GM19193 (cell line): Measurements from ENCODE around the gene NGDN.

Experiments
- POLR2A ChIP-seq: IDR thresholded peaks from 4 replicates; pipeline ENCODE4 v1.6.1; 2011; ENCODE audit not compliant: insufficient read depth, insufficient read length; ENCODE audit errors: extremely low read depth

The NGDN gene

DNA sequence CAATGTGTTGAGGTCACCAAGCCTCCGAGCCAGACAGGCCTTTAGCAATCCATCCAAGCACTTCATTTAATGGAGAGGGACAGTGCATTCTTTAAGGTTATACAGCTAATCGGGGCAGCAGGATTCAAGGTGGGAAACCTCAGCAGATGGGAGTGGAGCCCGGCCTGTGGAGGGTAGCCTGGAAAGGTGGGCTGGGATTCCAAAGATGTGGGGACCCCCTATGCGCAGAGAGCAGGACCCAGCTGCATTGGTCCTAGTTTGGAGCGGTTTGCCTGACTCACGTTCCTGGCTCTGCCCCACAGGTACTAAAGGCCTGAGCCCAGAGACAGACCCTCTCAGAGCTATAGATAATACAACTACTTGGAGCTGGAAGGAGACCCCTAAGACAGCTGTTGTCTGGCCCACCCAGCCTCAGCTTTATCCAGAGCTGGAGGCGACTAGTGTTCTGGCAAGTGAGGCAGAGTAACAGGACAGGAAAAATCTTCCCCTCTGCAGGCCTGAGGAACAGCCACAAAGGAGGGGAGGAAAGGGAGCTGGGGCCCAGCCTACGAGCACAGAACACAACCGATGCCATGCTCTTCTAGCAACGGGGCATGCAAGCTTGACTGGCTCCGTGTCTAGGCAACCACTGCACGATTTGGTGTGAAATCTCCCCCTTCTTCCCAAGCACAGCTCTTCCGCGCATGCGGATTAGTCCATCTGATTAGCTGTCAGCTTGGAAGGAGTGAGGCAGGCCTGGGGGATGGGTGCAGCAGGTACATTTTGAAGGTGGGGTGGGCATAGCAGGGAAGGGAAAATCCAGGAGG, 33.0 kb upstream of the NGDN start:
- TF ChIP-seq POLR2A: no peak

DNA sequence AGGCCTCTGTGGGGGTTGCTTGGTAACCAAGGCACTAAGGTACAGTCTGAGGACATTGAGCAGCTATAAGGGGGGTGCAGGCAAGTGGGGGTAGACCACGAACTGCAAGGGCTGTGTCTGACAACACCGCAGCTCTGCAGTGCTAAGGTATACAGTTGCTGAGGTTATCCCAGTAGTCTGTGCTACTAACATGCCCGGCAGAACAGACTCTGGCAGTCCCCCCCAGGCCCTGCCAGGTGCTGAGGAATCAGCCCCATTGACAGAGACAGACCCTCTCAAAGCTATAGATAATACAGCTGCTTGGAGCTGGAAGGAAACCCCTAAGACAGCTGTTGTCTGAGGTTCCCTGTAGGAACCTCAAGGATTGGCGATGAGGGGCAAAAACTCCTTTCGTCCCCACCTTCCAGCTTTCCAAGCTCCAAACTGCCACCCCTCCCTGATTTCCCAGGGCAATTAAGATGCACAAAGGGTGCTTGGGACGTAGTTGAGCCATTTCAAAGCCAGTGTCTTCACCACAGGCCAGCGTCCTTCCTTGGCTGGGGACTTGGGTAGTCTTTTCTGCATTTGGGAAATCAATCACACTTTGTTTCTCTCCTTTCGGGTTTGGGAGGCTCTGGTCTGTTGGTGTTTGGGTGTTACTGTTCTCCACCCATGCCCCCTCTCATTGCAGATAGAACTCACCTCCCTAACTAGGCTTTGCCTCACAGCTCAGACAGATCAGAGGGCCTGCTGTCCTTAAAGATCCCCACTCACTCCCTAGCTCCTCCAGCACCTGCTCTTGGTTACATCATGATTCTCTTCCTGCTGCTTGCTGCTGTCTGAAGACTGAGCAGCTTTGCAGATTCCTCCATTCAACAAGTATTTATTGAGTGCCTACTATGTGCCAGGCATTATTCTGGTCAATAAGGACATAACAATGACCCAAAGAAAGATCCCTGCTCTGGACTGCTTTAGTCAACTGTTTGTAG, 32.1 kb upstream of the NGDN start:
- no peak for TF ChIP-seq POLR2A

DNA sequence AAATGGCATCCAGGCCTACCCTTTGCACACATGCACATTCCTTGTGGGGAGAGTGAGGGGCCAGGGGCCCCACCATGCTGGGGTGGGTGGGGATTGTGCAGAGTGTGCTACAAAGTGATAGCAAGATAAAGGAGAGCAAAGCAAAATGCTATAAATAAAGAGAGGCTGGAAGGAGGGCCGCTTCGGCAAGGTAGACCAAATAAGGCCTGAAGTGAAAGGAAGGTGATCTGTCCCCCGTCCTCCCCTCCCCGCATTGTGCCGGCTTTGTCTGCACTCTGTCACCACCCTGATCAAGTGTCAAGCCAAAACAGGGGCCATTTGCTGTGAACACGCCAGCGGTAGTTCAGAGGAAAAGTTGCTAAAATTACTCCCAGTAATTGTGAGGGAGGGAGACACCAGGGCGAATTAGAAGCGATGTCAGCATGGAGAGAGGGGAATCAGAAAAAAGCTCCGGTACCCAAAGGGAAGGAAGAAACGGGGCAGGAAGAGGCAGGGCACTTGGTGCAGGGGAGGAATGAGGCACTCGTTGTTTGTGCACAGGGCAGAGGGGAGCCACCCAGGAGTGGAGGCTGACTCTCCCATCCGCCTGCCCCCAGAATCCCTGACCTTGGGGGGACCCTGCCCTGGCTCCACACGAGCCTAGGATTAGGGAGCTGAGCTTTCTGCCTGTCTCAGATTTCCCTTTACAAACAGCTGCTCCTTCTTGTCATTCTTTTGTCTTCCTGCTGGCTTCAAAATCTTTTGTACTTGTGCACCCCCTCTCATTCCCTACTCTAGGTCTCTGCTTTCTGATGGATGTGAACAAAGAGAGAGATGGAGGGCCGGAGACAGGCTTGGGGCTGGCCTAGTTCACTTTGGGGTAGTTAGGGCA, 31.2 kb upstream of the NGDN start:
- no peak for TF ChIP-seq POLR2A

DNA sequence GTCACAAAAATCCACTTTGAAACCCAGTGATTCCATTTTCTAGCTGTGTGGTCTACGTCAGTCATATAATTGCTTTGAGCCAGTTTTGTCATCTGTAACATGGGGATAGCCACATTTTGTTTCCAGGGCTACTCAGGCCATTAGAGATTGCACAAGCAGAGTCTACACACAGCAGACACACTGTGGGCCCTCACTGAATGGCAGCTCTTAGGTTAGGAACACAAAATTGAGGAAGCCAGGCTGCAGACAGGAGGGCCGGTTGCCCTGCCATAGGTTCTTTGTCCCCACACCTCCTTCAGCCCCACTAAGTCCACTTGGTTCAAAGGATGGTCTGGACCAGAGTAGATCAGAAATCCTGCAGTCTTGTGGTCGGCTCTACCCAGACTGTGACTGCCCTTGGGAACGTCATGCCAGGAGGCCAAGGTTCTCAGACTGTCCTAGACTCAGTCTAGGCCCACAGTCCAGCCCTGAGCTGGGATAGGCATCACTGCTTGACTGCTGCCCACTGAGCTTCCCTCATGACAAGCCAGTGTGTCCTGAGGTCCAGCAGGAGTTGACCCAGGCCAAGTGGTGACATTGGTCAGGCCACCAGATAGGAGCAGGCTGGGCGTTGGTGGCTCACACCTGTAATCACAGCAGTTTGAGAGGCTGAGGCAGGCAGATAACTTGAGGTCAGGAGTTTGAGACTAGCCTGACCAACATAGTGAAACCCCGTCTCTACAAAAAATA, 30.2 kb upstream of the NGDN start:
- TF ChIP-seq POLR2A: no peak

DNA sequence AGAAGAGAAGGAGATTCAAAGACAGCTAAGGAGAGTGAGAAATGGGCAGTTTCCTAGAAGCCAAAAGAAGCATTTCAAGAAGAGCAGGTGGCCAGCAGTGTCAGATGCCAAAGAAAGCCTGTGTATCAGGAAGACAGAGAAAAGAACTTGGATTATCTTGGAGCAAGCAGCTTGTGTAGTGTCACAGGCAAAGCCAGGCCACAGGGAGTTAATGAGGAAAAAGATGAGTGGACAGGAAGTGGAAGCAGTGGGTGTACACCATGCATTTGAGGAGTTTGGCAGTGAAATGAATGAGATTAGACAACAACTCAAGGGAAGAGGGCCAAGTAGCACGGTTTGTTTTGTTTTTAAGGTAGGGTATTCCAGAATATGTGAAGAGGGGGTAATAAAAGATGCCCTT, 28.4 kb upstream of the NGDN start:
- no peak for TF ChIP-seq POLR2A

DNA sequence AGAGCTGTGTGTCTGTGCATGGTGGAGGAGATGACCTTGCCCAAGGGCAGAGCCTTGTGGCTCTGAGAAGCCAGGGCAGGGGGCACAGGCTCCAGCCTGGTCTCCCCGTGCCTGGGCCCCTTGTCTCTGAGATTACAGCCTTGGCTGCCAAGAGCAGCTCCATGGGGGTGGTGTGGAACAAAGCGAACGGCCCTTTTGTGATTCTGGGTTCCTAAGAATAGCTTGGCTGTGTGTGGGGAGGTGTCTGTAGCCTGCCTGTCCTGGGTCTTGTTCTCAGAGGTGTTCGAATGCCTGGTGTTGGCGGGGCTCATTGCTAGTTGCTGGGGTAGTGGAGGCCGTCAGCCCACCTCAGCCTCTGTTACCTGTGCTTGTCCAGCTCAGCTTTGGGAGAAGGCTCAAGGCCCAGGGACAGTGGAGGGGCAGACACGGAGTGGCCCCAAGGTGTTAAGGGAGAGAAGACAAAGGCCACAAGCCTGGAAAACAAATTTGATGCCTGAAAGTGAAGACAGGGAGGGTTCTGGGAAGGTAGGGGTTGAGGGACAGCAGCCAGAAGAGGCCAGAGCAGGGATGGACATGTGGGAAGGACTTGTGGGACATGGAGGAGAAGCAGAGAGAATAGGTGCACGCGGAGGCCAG, 26.7 kb upstream of the NGDN start:
- no peak for TF ChIP-seq POLR2A

DNA sequence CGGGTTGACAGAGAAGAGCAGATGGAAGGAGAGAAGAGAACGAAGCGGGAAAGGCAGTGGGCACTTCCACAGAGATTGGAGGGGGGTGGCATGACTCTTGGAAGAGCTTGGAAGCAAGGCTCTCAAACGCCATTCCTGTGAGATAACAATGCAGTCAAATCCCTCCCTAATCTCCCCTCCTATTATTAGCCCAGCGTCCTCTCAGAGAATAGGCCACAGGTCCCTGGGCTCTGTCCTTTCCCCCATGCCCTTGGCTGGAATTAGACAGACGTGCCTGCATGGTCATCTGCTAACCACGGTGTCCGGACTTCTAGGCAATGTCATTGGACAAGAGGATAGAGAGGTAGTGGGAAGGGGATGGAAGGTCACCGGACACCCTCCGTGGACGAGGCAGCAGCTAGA, 26.1 kb upstream of the NGDN start:
- no peak for TF ChIP-seq POLR2A

DNA sequence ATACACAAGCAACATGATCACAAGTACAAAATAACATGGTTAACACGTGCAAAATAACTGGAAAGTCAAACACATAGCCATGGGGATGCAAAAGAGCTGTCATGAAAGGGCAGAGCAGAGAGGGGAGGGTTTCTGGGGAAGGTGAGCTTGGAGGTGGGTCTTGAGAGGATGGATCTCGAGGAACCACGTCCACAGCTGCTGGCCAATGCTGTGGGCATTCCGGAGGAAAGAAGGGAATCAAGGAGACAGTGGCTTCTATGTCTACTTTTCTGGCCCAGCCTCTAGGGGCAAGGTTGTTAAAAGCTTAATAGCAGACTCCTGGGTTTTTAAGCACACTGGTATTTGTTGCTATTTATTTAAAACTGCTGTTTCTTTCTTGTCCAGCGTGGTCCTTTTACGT, 25.6 kb upstream of the NGDN start:
- TF ChIP-seq POLR2A: no peak

DNA sequence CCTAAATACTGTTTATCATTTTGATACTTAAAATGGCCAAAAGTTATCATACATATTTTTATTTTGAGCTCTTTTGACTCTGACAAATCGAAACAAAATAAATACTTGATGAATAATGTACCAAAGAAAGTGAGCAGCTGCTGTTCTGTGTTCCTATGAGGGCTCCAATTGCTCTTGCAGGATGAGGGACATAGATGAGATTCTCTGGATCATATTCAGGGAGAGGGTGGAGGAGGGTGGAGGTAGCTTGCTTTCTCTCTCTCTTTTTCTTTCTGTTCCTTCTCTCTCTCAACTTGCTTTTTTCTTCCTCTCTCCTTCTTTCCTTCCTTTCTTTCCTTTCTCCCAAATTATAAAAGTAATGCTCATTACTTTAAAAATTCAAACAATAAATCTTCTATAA, 25.2 kb upstream of the NGDN start:
- no peak for TF ChIP-seq POLR2A

DNA sequence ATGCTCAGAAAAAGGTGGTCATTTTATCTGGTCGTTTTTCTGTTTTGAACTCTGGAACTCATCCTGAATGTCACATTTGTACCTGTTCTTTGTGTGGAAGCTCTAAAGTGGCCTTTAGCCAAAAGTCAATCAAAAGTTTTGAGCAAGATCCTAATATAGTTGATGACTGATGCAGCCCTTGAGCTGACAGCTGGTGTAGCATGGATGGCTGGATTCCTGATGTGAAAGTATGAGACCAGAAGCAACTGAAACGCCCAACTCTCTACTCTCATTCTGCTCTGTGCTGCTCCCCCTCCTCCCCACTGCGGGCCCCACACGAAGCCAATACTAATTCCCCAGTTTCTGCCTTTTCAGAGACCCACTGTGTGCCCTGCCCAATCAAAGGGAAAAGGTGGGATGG, 23.7 kb upstream of the NGDN start:
- TF ChIP-seq POLR2A: no peak

DNA sequence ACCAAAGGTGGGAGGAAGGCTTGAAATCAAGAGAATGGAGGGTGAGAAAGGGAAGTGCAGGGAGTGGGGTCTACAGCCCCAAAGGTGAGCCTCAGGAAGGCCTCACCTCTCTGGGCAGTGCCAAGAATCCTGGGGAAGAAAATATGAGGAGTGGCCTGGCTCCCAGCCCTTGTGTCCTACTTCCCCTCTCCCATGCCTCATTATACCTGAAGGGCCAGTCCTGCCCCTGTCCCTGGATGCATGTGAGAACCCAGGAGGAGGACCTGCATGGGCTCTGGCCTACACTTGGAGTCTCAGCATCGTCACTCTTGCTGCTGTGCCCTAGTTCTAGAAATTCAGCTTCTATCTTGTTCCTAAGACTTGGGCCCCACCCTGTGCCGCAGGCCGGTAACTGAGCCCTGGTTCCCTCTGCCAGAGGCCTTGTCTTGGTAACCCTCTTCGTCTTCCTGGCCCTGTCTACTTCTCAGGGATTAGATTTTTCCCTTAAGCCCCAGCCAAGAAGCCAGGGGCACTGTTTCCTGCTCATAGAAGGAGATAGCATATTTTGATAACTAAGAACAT, 23.1 kb upstream of the NGDN start:
- TF ChIP-seq POLR2A: no peak

DNA sequence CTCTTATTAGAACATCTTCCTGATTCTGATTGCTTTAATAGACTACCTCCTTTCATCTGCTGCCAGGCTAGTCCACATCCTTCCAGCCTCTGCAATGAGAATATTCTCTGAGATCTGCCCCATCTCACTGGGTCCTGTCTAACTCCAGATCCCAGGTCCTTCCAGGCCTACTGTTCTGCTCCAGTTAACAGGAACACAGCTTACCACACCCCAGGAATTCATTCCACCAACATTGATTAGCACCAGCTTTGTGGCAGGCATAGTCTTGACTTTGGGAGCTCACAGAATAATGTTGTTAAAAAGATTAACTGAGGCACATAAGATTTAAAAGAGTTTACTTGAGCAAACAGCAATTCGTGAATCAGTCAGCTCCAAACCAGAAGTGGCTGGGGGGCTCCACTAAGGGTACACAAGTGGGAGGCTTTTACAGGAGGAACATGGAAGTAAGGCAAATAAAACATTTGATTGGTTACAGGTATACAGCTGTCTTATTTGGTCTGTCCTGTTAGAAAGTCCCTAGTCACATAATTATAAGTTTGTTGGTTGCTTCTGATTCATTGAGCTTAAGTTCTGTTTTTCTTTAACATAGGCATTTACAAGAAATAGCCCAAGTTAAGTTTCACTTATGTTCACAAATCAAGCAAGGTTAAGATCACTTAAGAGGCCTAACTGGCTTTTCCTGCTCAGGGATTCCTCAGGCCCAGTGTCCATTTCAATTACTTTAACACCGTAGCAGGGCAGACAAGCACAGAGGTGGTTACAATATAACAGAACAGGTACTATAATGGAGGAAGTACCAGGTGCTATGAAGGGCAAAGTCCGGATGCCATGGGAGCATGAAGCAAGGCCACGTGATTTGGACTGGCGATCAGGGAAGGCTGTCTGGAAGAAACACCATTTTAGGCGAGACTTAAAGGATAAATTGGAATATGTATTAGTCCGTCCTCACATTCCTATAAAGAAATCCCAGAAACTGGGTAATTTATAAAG, 21.8 kb upstream of the NGDN start:
- TF ChIP-seq POLR2A: no peak

DNA sequence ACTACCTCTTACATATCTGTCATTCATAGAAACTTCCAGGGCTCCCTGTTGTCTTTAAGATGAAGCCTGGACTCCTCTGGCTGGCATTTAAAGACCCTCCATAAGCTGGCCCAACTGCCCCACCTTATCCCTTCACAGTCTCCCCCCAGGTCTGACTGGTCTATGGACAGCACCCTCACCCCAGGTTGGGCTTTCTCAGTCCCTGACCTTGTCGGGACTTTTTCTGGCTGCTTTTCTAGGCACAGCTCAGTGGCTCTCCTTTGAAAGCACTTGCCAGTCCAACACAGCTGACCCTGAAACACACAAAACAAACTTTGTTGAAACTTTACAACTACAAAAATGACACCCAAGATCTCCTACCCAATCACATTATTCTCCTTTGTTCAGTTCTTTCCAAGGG, 20.2 kb upstream of the NGDN start:
- no peak for TF ChIP-seq POLR2A

DNA sequence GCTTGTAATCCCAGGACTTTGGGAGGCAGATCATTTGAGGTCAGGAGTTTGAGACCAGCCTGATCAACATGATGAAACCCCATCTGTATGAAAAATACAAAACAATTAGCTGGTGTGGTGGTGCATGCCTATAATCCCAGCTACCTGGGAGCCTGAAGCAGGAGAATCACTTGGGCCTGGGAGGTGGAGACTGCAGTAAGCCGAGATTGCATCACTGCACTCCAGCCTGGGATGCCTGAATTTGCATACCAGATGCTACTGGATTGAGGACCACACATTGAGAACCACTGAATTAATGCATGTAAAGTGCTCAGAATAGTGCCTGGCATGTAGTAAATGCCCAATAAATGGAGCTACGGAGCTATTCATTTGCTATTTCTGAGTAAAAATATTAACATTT, 19.1 kb upstream of the NGDN start:
- TF ChIP-seq POLR2A: no peak
